CD14-positive monocyte (primary cell): Measurements from ENCODE around the gene ROBO1. TPM values are rescaled to one million over a fixed set of nuclear protein-coding genes. Genes with fewer than 3 reads are reported as not detected.

ENCODE experiments used
- DNase-seq, 3 donors: peaks; one replicate each; pipeline ENCODE4 v3.0.0-alpha.2; 2011 to 2022
- H2AFZ ChIP-seq: 2 replicates; pipeline ENCODE4 v1.6.0; 2012; ENCODE audit warnings: mild to moderate bottlenecking, low read depth, low read length, inconsistent platforms; ENCODE audit not compliant: insufficient read depth, poor library complexity, severe bottlenecking
- H3K27ac ChIP-seq, 2 donors: 1 replicate in 1 of 2; 2 replicates in 1 of 2; pipeline ENCODE4 v1.5.1; 2012 to 2013; ENCODE audit warnings: low read length in 2 of 2, control low read depth in 1 of 2, inconsistent platforms in 1 of 2, low read depth in 1 of 2, mild to moderate bottlenecking in 1 of 2
- H3K27me3 ChIP-seq, 2 donors: one replicate each; pipeline versions ENCODE4 v1.6.0 to v1.6.1; 2011 to 2013; ENCODE audit warnings: low read length in 2 of 2; ENCODE audit not compliant: control insufficient read depth in 2 of 2, insufficient read depth in 2 of 2
- H3K36me3 ChIP-seq, 2 donors: replicated peaks in 1 of 2; 1 replicate in 1 of 2; 2 replicates in 1 of 2; pipeline versions ENCODE4 v1.5.1 to v1.6.1; 2012 to 2013; ENCODE audit warnings: low read length in 2 of 2, control low read depth in 1 of 2, inconsistent platforms in 1 of 2, mild to moderate bottlenecking in 1 of 2; ENCODE audit not compliant: insufficient read depth in 2 of 2, control insufficient read depth in 1 of 2
- H3K4me1 ChIP-seq, 2 donors: 1 replicate in 1 of 2; 2 replicates in 1 of 2; pipeline versions ENCODE4 v1.5.1 to v1.6.1; 2012 to 2013; ENCODE audit warnings: low read length in 2 of 2, control low read depth in 1 of 2, inconsistent platforms in 1 of 2, mild to moderate bottlenecking in 1 of 2, moderate library complexity in 1 of 2; ENCODE audit not compliant: insufficient read depth in 2 of 2, control insufficient read depth in 1 of 2
- H3K4me2 ChIP-seq: replicated peaks from 2 replicates; pipeline ENCODE3; 2012; ENCODE audit warnings: low read length, moderate library complexity, mild to moderate bottlenecking; ENCODE audit not compliant: poor library complexity, severe bottlenecking; ENCODE audit errors: extremely low read depth
- H3K4me3 ChIP-seq, 3 experiments: fragments of 200-600 bp in 1 of 3; sonication (generic) in 1 of 3; replicated peaks in 1 of 3; 1 replicate in 2 of 3; 2 replicates in 1 of 3; pipeline ENCODE4 v1.5.1; 2011 to 2013; ENCODE audit warnings: low read length in 3 of 3, mild to moderate bottlenecking in 3 of 3, control low read depth in 2 of 3, low read depth in 2 of 3, inconsistent platforms in 1 of 3, moderate library complexity in 1 of 3
- H3K79me2 ChIP-seq: 2 replicates; pipeline ENCODE4 v1.6.0; 2012; ENCODE audit warnings: mild to moderate bottlenecking, control low read depth, inconsistent platforms, low read length, moderate library complexity; ENCODE audit not compliant: insufficient read depth
- H3K9ac ChIP-seq: 2 replicates; pipeline ENCODE4 v1.6.0; 2017; ENCODE audit warnings: low read length, mild to moderate bottlenecking; ENCODE audit not compliant: insufficient read depth, poor library complexity, severe bottlenecking
- H3K9me3 ChIP-seq, 2 donors: replicated peaks in 1 of 2; 1 replicate in 1 of 2; 2 replicates in 1 of 2; pipeline versions ENCODE4 v1.5.1 to v1.6.1; 2012 to 2013; ENCODE audit warnings: low read length in 2 of 2, control low read depth in 1 of 2; ENCODE audit not compliant: control insufficient read depth in 1 of 2, insufficient read depth in 1 of 2
- H4K20me1 ChIP-seq: 2 replicates; pipeline ENCODE4 v1.6.0; 2012; ENCODE audit warnings: mild to moderate bottlenecking, low read length, control low read depth, moderate library complexity; ENCODE audit not compliant: insufficient read depth
- H3K27ac Mint-ChIP-seq, 7 donors: one replicate each; pipeline ENCODE4 v1.8.0; 2020; ENCODE audit warnings: mild to moderate bottlenecking in 7 of 7, mixed read lengths in 7 of 7, moderate library complexity in 6 of 7, inconsistent platforms in 2 of 7
- H3K27me3 Mint-ChIP-seq, 3 donors: one replicate each; pipeline ENCODE4 v1.8.0; 2021 to 2022; ENCODE audit warnings: low read depth in 3 of 3, mild to moderate bottlenecking in 3 of 3, mixed read lengths in 3 of 3, moderate library complexity in 3 of 3, inconsistent platforms in 1 of 3
- H3K36me3 Mint-ChIP-seq, 2 donors: one replicate each; pipeline ENCODE4 v1.8.0; 2020; ENCODE audit warnings: mixed read lengths in 2 of 2, inconsistent platforms in 1 of 2, mild to moderate bottlenecking in 1 of 2
- H3K4me1 Mint-ChIP-seq: one replicate; pipeline ENCODE4 v1.8.0; 2020; ENCODE audit warnings: mild to moderate bottlenecking, mixed read lengths
- H3K4me3 Mint-ChIP-seq, 2 donors: one replicate each; pipeline ENCODE4 v1.8.0; 2020; ENCODE audit warnings: mild to moderate bottlenecking in 2 of 2, mixed read lengths in 2 of 2, moderate library complexity in 1 of 2
- H3K9me3 Mint-ChIP-seq, 7 donors: one replicate each; pipeline ENCODE4 v1.8.0; 2020 to 2022; ENCODE audit warnings: mixed read lengths in 7 of 7, mild to moderate bottlenecking in 6 of 7, moderate library complexity in 6 of 7, inconsistent platforms in 2 of 7
- CTCF ChIP-seq: fragments of 200-600 bp; IDR thresholded peaks from one replicate; pipeline ENCODE4 v1.8.0; 2022; ENCODE audit warnings: antibody characterized with exemption, mild to moderate bottlenecking
- WGBS: methylation state at CpG from one replicate; pipeline ENCODE4 v1.1.5; 2013; ENCODE audit warnings: missing lambda C conversion rate; ENCODE audit not compliant: insufficient coverage; 5-methylcytosine and 5-hydroxymethylcytosine counted together
- intact Hi-C, 2 donors: fragments of 100-400 bp; cut with micrococcal nuclease; formaldehyde crosslinking; loops; one replicate each; pipeline versions ENCODE4 v1.15.0 to v1.15.1; 2023
- polyA plus RNA-seq, 3 donors: library from polyadenylated mRNA; depleted of rRNA in 1 of 3; unstranded in 2 of 3; stranded (reverse) in 1 of 3; fragments of 300-500 nt in 2 of 3; fragments of >200 nt in 1 of 3; fragmentation: Illumina TruSeq in 2 of 3; gene quantifications; 1 replicate in 2 of 3; 2 replicates in 1 of 3; pipeline ENCODE4 v1.2.3, GENCODE V29; 2012 to 2021

The ROBO1 gene
- polyA plus RNA-seq, 3 donors, result 0.09 to 0.10 TPM; not detected in 1

GRCh38 chr3:79341961-79342360 is 425.8 kb downstream of the ROBO1 start:
- intact Hi-C loops, result no loop called here
- H3K4me3 ChIP-seq, result no peak overlapping the region
- H3K27ac ChIP-seq, result no peak overlapping the region
- no peaks in the 10 kb centered on the region for H3K4me1 Mint-ChIP-seq
- H4K20me1 ChIP-seq, result no peaks in the 10 kb centered on the region
- no peak overlapping the region for H3K4me2 ChIP-seq
- H3K9me3 ChIP-seq, result no peaks in the 10 kb centered on the region
- no peak for TF ChIP-seq CTCF
- peaks cover 0 to 2% (median 0%) of the 10 kb centered on the region in 7 donors for H3K9me3 Mint-ChIP-seq
- H3K36me3 Mint-ChIP-seq, result no peaks in the 10 kb centered on the region
- no peaks in the 10 kb centered on the region for H3K36me3 ChIP-seq
- no peaks in the 10 kb centered on the region for H3K27me3 Mint-ChIP-seq
- DNase-seq, result no peak
- no peak overlapping the region for H2AFZ ChIP-seq
- no peaks in the 10 kb centered on the region for H3K27me3 ChIP-seq
- H3K4me3 Mint-ChIP-seq, result no peak overlapping the region
- H3K9ac ChIP-seq, result no peak overlapping the region
- no peak overlapping the region for H3K27ac Mint-ChIP-seq
- no peaks in the 10 kb centered on the region for H3K4me1 ChIP-seq
- no peaks in the 10 kb centered on the region for H3K79me2 ChIP-seq

DNA sequence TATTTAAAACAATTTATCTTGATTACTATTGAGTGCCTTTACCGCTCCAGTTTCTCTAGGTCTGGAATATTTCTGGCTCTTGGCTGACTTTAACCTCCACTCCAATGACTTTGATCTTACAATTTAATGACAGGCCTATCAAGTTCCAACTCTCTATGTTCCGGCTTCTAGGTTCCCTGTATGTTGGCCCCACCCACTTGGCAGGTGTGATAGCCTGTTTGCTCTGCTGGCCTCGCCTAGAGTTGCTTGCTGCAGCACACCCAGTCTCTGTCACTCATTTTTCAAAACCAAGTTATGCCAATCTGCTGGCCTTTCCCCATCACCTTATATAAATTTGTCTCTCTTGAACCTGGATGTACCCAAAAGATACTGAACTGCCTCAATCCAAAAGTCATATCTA is 428.0 kb downstream of the ROBO1 start:
- no peak overlapping the region for H3K4me2 ChIP-seq
- H3K4me1 Mint-ChIP-seq, result no peaks in the 10 kb centered on the region
- no peak overlapping the region for H3K27ac Mint-ChIP-seq

More for the DNA sequence above, 428.0 kb downstream of the ROBO1 start:
- no peaks in the 10 kb centered on the region for H3K9me3 ChIP-seq
- H2AFZ ChIP-seq, result no peak overlapping the region
- no peak overlapping the region for H3K4me3 ChIP-seq
- 86% methylated on average over 2 of the region's 3 CpGs for WGBS
- intact Hi-C loops, result no loop called here
- H3K27ac ChIP-seq, result no peak overlapping the region
- no peaks in the 10 kb centered on the region for H3K79me2 ChIP-seq
- no peaks in the 10 kb centered on the region for H3K27me3 Mint-ChIP-seq
- no peaks in the 10 kb centered on the region for H3K36me3 ChIP-seq
- no peaks in the 10 kb centered on the region for H3K36me3 Mint-ChIP-seq
- TF ChIP-seq CTCF, result no peak
- H4K20me1 ChIP-seq, result no peaks in the 10 kb centered on the region
- DNase-seq, result no peak
- H3K27me3 ChIP-seq, result no peaks in the 10 kb centered on the region
- no peak overlapping the region for H3K4me3 Mint-ChIP-seq
- no peaks in the 10 kb centered on the region for H3K4me1 ChIP-seq
- no peak overlapping the region for H3K9ac ChIP-seq
- H3K9me3 Mint-ChIP-seq, result peaks cover 0 to 4% (median 2%) of the 10 kb centered on the region in 7 donors
